Lung (tissue), 12 donors: ENCODE measurements around the gene C16orf87. TPM values are rescaled to one million over a fixed set of nuclear protein-coding genes. Genes with fewer than 3 reads are reported as not detected.
A peak's percentile ranks its signal among the peaks of the same experiment; 100 is the strongest.

ENCODE experiments used
- ATAC-seq: fragments of 200-7000 bp; cut with Tn5 transposase; one replicate; pipeline ENCODE4 v1.9.1; 2020; ENCODE audit warnings: moderate number of reproducible peaks; ENCODE audit not compliant: insufficient read depth, low FRiP score
- DNase-seq, 3 donors: peaks; one replicate each; pipeline ENCODE4 v3.0.0-alpha.2; 2013 to 2017
- H3K27ac ChIP-seq, 2 donors: one replicate each; pipeline ENCODE4 v1.5.1; 2013; ENCODE audit warnings: mild to moderate bottlenecking in 2 of 2, moderate library complexity in 2 of 2, control low read depth in 1 of 2, inconsistent platforms in 1 of 2, low read depth in 1 of 2, low read length in 1 of 2
- H3K27me3 ChIP-seq, 3 donors: one replicate each; pipeline ENCODE4 v1.5.1; 2013; ENCODE audit warnings: low read length in 2 of 3; ENCODE audit not compliant: control insufficient read depth in 3 of 3, insufficient read depth in 3 of 3
- H3K36me3 ChIP-seq, 4 donors: one replicate each; pipeline ENCODE4 v1.5.1; 2013; ENCODE audit warnings: low read length in 4 of 4, mild to moderate bottlenecking in 1 of 4, moderate library complexity in 1 of 4; ENCODE audit not compliant: control insufficient read depth in 4 of 4, insufficient read depth in 4 of 4
- H3K4me1 ChIP-seq, 5 donors: one replicate each; pipeline ENCODE4 v1.5.1; 2013; ENCODE audit warnings: low read length in 5 of 5, mild to moderate bottlenecking in 2 of 5, moderate library complexity in 1 of 5; ENCODE audit not compliant: control insufficient read depth in 5 of 5, insufficient read depth in 5 of 5
- H3K4me3 ChIP-seq: one replicate; pipeline ENCODE4 v1.5.1; 2013; ENCODE audit warnings: mild to moderate bottlenecking, control low read depth, moderate library complexity
- H3K9ac ChIP-seq, 2 donors: one replicate each; pipeline ENCODE4 v1.5.1; 2013; ENCODE audit warnings: low read length in 2 of 2, control low read depth in 1 of 2; ENCODE audit not compliant: insufficient read depth in 1 of 2
- H3K9me3 ChIP-seq, 4 donors: one replicate each; pipeline ENCODE4 v1.5.1; 2013; ENCODE audit warnings: low read length in 3 of 4, mild to moderate bottlenecking in 1 of 4, moderate library complexity in 1 of 4; ENCODE audit not compliant: control insufficient read depth in 4 of 4, insufficient read depth in 3 of 4
- CTCF ChIP-seq: IDR thresholded peaks from 2 replicates; pipeline ENCODE4 v1.5.1; 2012; ENCODE audit warnings: mild to moderate bottlenecking; ENCODE audit errors: control extremely low read depth, extremely low read depth
- WGBS, 2 donors: extraction: QIAGEN DNeasy Blood & Tissue Kit; methylation state at CpG; one replicate each; pipeline ENCODE4 v1.1.7; 2013; 5-methylcytosine and 5-hydroxymethylcytosine counted together
- polyA plus RNA-seq, 2 donors: library from polyadenylated mRNA; stranded (reverse); fragments of 200-250 nt; gene quantifications; one replicate each; pipeline ENCODE4 v1.2.1, GENCODE V29; 2013
- total RNA-seq, 2 donors: library from RNA; depleted of rRNA in 1 of 2; stranded (reverse); fragments of >200 nt in 1 of 2; gene quantifications; one replicate each; pipeline ENCODE4 v1.2.1, GENCODE V29; 2014 to 2021
- donor health status: control.
- donor health status: control.
- donor health status: Bipolar disorder and iron deficiency.
- donor health status: healthy.
- donor health status: DM: yes; HTN: yes; CAD: no.

Gene C16orf87
- total and polyA plus RNA-seq, 4 donors, result 2.8 to 17.2 (median 4.9) TPM

DNA sequence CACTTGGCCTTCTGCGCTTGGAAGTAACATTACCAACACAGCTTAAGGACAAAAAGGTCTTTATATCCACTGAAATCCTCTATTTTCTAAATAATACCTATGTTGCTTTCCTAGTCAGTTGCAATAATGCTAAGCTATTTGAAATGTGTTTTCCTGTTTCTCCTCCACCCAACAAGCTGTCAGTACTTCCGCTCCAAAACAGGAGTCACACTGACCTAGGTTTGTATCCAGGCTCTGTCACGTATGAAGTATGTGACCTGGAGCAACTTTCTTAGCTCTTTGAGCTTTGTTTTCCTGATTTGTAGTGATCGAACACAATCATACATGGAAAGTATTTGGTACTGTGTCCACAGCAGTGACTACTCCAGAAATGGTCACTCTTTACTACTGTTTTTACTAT, 58.5 kb downstream of the C16orf87 start:
- no peak for TF ChIP-seq CTCF

DNA sequence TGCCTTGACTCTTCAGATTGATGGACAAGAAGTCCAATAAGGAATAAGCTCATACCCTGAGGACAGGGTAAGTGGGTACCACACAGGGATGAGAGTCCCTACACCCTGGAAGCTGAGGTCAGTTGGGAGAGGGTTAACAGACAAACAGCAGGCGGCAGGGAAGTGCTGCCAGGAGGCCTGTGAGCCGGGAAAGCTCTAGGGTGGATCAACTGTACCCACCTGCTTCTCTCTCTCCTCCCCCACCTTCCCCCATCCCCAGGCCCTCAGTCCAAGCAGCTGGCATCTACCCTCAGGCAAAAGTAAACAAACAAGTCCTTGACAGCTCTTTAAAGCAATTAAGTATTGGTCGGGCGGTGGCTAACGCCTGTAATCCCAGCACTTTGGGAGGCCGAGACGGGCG, 62.2 kb downstream of the C16orf87 start:
- Histone ChIP-seq H3K4me3 (no peak overlapping the region), H3K27ac (no peak overlapping the region), H3K27me3 (no peaks in the 10 kb centered on the region), H3K9ac (no peak overlapping the region), H3K36me3 (no peaks in the 10 kb centered on the region), H3K9me3 (no peaks in the 10 kb centered on the region), H3K4me1 (no peaks in the 10 kb centered on the region)
- no peak for TF ChIP-seq CTCF
- ATAC-seq (no peak), DNase-seq (no peak)
- WGBS, 2 donors, result 63 to 76% methylated on average over 8 of the region's 8 CpGs

More for the DNA sequence above, 58.5 kb downstream of the C16orf87 start:
- DNase-seq (no peak), ATAC-seq (no peak)
- no peak overlapping the region for H3K9ac ChIP-seq
- H3K27ac ChIP-seq, result no peak overlapping the region
- no peak overlapping the region for H3K4me3 ChIP-seq
- 76 to 89% methylated on average over 4 of the region's 4 CpGs for WGBS, 2 donors
- H3K4me1 ChIP-seq, result no peaks in the 10 kb centered on the region
- no peaks in the 10 kb centered on the region for H3K9me3 ChIP-seq
- H3K27me3 ChIP-seq, result no peaks in the 10 kb centered on the region
- no peaks in the 10 kb centered on the region for H3K36me3 ChIP-seq

DNA sequence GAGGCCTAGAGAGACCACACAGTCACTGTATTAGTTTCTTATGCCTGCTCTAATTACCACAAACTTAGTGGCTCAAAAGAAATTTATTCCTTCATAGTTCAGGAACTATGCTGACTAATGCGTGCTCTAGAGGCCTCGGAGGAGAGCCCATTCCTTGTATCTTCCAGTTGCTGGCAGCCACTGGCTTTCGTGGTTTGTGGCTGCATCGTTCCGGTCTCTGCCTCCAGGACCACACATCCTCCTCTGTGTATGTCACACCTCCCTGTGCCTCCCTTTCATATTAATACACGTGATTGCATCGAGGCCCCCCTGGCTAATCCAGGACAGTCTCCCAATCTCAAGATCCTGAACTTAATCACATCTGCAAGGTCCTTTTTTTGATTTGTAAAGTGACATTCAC, 65.9 kb downstream of the C16orf87 start:
- Histone ChIP-seq H3K9me3 (no peaks in the 10 kb centered on the region), H3K27me3 (no peaks in the 10 kb centered on the region), H3K4me3 (no peak overlapping the region), H3K36me3 (no peaks in the 10 kb centered on the region), H3K9ac (no peak overlapping the region), H3K27ac (no peak overlapping the region), H3K4me1 (no peaks in the 10 kb centered on the region)
- TF ChIP-seq CTCF, result no peak
- no peak for ATAC-seq
- 40 to 64% methylated on average over 7 of the region's 7 CpGs for WGBS, 2 donors
- DNase-seq, result no peak

- TF ChIP-seq CTCF, result no peak
- no peak for DNase-seq
- no peaks in the 10 kb centered on the region for H3K36me3 ChIP-seq
- peaks cover 0 to 5% (median 0%) of the 10 kb centered on the region in 5 donors for H3K4me1 ChIP-seq
- 60 to 66% methylated on average over 12 of the region's 12 CpGs for WGBS, 2 donors
- peaks cover 0 to 9% (median 0%) of the 10 kb centered on the region in 3 donors for H3K27me3 ChIP-seq
- H3K4me3 ChIP-seq, result no peak overlapping the region
- ATAC-seq, result no peak
- H3K9me3 ChIP-seq, result no peaks in the 10 kb centered on the region
- no peak overlapping the region for H3K9ac ChIP-seq
- peak overlapping the region in 1 of 2 donors; percentile 84 for H3K27ac ChIP-seq
Observed at GRCh38 chr16:46763147-46763546, 67.8 kb downstream of the C16orf87 start.
